Loucy (cell line): ENCODE measurements around the gene NUDT3.

ENCODE experiments used
- H2AFZ ChIP-seq: fragments of 200-600 bp; sonication (generic); 2 replicates; pipeline ENCODE4 v1.6.0; 2016; ENCODE audit warnings: antibody characterized with exemption, mild to moderate bottlenecking, low read length, moderate library complexity
- H3F3A ChIP-seq: fragments of 200-600 bp; 2 replicates; pipeline ENCODE4 v1.6.0; 2016; ENCODE audit warnings: antibody characterized with exemption, low read depth, mild to moderate bottlenecking
- H3K27me3 ChIP-seq: fragments of 200-600 bp; sonication (generic); 2 replicates; pipeline ENCODE4 v1.6.1; 2014; ENCODE audit warnings: low read length, mild to moderate bottlenecking; ENCODE audit not compliant: insufficient read depth, poor library complexity, severe bottlenecking
- H3K36me3 ChIP-seq: fragments of 200-600 bp; sonication (generic); 2 replicates; pipeline ENCODE4 v1.6.1; 2016; ENCODE audit warnings: low read length; ENCODE audit not compliant: insufficient read depth
- H3K4me1 ChIP-seq: fragments of 200-600 bp; sonication (generic); 2 replicates; pipeline ENCODE4 v1.5.1; 2014; ENCODE audit warnings: low read length, mild to moderate bottlenecking; ENCODE audit not compliant: insufficient read depth, poor library complexity, severe bottlenecking
- H3K4me2 ChIP-seq: fragments of 200-600 bp; sonication (generic); 2 replicates; pipeline ENCODE4 v1.6.0; 2014; ENCODE audit warnings: antibody characterized with exemption, low read length, low read depth, mild to moderate bottlenecking; ENCODE audit not compliant: poor library complexity, severe bottlenecking
- H3K4me3 ChIP-seq: fragments of 200-600 bp; sonication (generic); 2 replicates; pipeline ENCODE4 v1.5.1; 2014; ENCODE audit warnings: low read length, mild to moderate bottlenecking, mixed read lengths; ENCODE audit not compliant: poor library complexity, severe bottlenecking
- H3K79me2 ChIP-seq: fragments of 200-600 bp; sonication (generic); 2 replicates; pipeline ENCODE4 v1.6.1; 2014; ENCODE audit warnings: low read length; ENCODE audit not compliant: insufficient read depth
- H3K9ac ChIP-seq: fragments of 200-600 bp; sonication (generic); 2 replicates; pipeline ENCODE4 v1.6.0; 2014; ENCODE audit warnings: mild to moderate bottlenecking, low read depth, low read length, moderate library complexity; ENCODE audit not compliant: poor library complexity, severe bottlenecking
- H3K9me2 ChIP-seq: fragments of 200-600 bp; sonication (generic); replicated peaks from 2 replicates; pipeline ENCODE4 v1.6.1; 2016; ENCODE audit warnings: low read depth, low read length, mixed read lengths
- H3K9me3 ChIP-seq: fragments of 200-600 bp; sonication (generic); 2 replicates; pipeline ENCODE4 v1.6.1; 2014; ENCODE audit warnings: mild to moderate bottlenecking, antibody characterized with exemption, low read length, low read depth; ENCODE audit not compliant: insufficient read depth
- H4K20me1 ChIP-seq: fragments of 200-600 bp; sonication (generic); 2 replicates; pipeline ENCODE4 v1.6.0; 2014; ENCODE audit warnings: antibody characterized with exemption, low read length, mild to moderate bottlenecking; ENCODE audit not compliant: insufficient read depth, poor library complexity, severe bottlenecking
- CTCF ChIP-seq: fragments of 200-600 bp; sonication (generic); conservative IDR thresholded peaks from 2 replicates; pipeline ENCODE4 v1.5.1; 2014; ENCODE audit warnings: mild to moderate bottlenecking, antibody characterized with exemption, low read length
- EZH2phosphoT487 ChIP-seq: fragments of 200-600 bp; IDR thresholded peaks from 2 replicates; pipeline ENCODE4 v1.6.1; 2018; ENCODE audit warnings: antibody characterized with exemption, mild to moderate bottlenecking, moderate library complexity, borderline replicate concordance

The NUDT3 gene

GRCh38 chr6:34239500-34239825 is 153.0 kb downstream of the NUDT3 start:
- H3K79me2 ChIP-seq, result peaks cover 57% of the 10 kb centered on the region
- H3K4me1 ChIP-seq, result peaks cover 38% of the 10 kb centered on the region
- no peaks in the 10 kb centered on the region for H3F3A ChIP-seq
- peak overlapping the region; percentile 84 for H3K4me2 ChIP-seq
- peak overlapping the region; percentile 100 for H3K9ac ChIP-seq
- no peaks in the 10 kb centered on the region for H3K9me2 ChIP-seq
- H3K36me3 ChIP-seq, result peaks cover 36% of the 10 kb centered on the region; the same call in 1 of the 2 replicates
- no peak overlapping the region for H2AFZ ChIP-seq
- no peaks in the 10 kb centered on the region for H3K9me3 ChIP-seq
- no peaks in the 10 kb centered on the region for H3K27me3 ChIP-seq
- H3K4me3 ChIP-seq, result peak overlapping the region; percentile 80
- TF ChIP-seq EZH2phosphoT487, result no peak
- no peak for TF ChIP-seq CTCF
- peaks cover 55% of the 10 kb centered on the region for H4K20me1 ChIP-seq

DNA sequence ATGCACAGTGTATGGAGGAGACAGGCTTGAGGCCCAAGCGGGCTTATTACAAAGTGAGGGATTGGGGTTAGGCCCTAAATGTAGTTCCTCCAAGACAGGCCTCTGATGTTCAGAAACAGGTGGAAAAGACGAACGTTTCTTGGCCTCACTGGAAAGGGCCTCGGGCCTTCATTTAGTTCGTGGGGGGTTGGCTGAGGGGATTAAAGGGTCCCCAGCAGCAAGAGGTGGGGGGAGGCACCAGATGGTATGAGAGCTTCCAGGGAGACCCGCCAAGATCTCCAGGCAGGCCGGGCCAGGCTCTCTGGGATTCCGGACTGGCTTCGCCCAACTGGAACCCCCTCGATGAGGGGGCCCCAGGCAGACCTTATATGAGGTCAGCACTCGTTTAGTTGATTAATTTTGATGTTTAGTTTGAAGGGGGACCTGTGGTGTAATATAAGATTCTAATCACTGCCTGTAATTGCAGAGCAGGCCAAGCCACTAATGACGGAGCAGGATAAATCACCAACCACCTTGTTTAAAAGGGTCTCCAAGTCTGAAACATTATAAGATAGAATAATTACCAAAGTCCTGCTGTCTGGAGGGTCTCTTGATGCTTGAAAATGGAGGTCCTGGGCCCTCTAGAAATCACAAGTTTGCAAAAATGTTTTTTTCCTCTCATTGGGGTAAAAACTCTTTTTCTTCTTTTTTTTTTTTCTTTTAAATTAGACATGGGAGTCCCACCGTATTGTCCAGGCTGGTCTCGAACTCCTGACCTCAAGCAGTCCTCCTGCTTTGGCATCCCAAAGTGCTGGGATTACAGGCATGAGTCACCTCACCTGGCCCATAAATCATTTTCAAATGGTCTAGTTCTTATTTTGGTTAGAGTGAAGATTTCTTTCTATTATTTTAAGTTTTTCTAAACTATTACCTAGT is 153.6 kb downstream of the NUDT3 start:
- H3K9me3 ChIP-seq, result no peaks in the 10 kb centered on the region
- H3K4me3 ChIP-seq, result peak overlapping the region; percentile 80
- peaks cover 57% of the 10 kb centered on the region for H3K79me2 ChIP-seq
- H3K9ac ChIP-seq, result peak overlapping the region; percentile 100
- no peak for TF ChIP-seq CTCF
- TF ChIP-seq EZH2phosphoT487, result no peak
- peaks cover 49% of the 10 kb centered on the region for H4K20me1 ChIP-seq
- peak overlapping the region; percentile 93; the same call in 1 of the 2 replicates for H2AFZ ChIP-seq
- peaks cover 33% of the 10 kb centered on the region; the same call in 1 of the 2 replicates for H3K36me3 ChIP-seq
- no peaks in the 10 kb centered on the region for H3K27me3 ChIP-seq
- no peaks in the 10 kb centered on the region for H3K9me2 ChIP-seq
- peaks cover 38% of the 10 kb centered on the region for H3K4me1 ChIP-seq
- peak overlapping the region; percentile 84 for H3K4me2 ChIP-seq
- no peaks in the 10 kb centered on the region for H3F3A ChIP-seq

- peaks cover 24% of the 10 kb centered on the region; the same call in 1 of the 2 replicates for H3K36me3 ChIP-seq
- peaks cover 38% of the 10 kb centered on the region for H3K4me1 ChIP-seq
- no peaks in the 10 kb centered on the region for H3K9me3 ChIP-seq
- H4K20me1 ChIP-seq, result peaks cover 41% of the 10 kb centered on the region
- H3K79me2 ChIP-seq, result peaks cover 53% of the 10 kb centered on the region
- no peaks in the 10 kb centered on the region for H3K9me2 ChIP-seq
- H2AFZ ChIP-seq, result peak overlapping the region; percentile 93
- TF ChIP-seq CTCF, result peak; percentile 42
- no peak for TF ChIP-seq EZH2phosphoT487
- peak overlapping the region; percentile 100 for H3K9ac ChIP-seq
- peak overlapping the region; percentile 84 for H3K4me2 ChIP-seq
- H3F3A ChIP-seq, result 0 out of 2 replicates have a peak, but pooled peaks cover 6% of the 10 kb centered on the region
- no peaks in the 10 kb centered on the region for H3K27me3 ChIP-seq
- H3K4me3 ChIP-seq, result peak overlapping the region; percentile 80
Measured at GRCh38 chr6:34237722-34238584, 154.5 kb downstream of the NUDT3 start.
